Smooth muscle cell (in vitro differentiated cells): Measurements from ENCODE around the gene ID4. TPM values are rescaled to one million over a fixed set of nuclear protein-coding genes. Genes with fewer than 3 reads are reported as not detected.

Experiments
- DNase-seq: peaks from one replicate; lab custom pipeline; 2025; ENCODE audit not compliant: unreplicated experiment; lab: John Stamatoyannopoulos, UW
- H2AFZ ChIP-seq: fragments of 200-600 bp; sonication (generic); 2 replicates; pipeline ENCODE4 v1.6.0; 2016; ENCODE audit warnings: antibody characterized with exemption, low read depth, mild to moderate bottlenecking
- H3F3A ChIP-seq: fragments of 200-600 bp; sonication (generic); 2 replicates; pipeline ENCODE4 v1.6.0; 2017; ENCODE audit warnings: antibody characterized with exemption, low read depth
- H3K27ac ChIP-seq: fragments of 200-600 bp; sonication (generic); 2 replicates; pipeline ENCODE4 v1.5.1; 2016; ENCODE audit warnings: low read depth, mild to moderate bottlenecking
- H3K27me3 ChIP-seq: fragments of 200-600 bp; sonication (generic); 2 replicates; pipeline ENCODE4 v1.6.1; 2016; ENCODE audit warnings: low read depth, mild to moderate bottlenecking
- H3K36me3 ChIP-seq: fragments of 200-600 bp; sonication (generic); 2 replicates; pipeline ENCODE4 v1.5.1; 2016; ENCODE audit warnings: low read depth
- H3K4me1 ChIP-seq: fragments of 200-600 bp; sonication (generic); 2 replicates; pipeline ENCODE4 v1.5.1; 2016; ENCODE audit warnings: low read depth
- H3K4me2 ChIP-seq: fragments of 200-600 bp; sonication (generic); 2 replicates; pipeline ENCODE4 v1.6.0; 2016; ENCODE audit warnings: mild to moderate bottlenecking
- H3K4me3 ChIP-seq: fragments of 200-600 bp; sonication (generic); 2 replicates; pipeline ENCODE4 v1.5.1; 2016; ENCODE audit warnings: mild to moderate bottlenecking
- H3K79me2 ChIP-seq: fragments of 200-600 bp; sonication (generic); 2 replicates; pipeline ENCODE4 v1.6.0; 2016; ENCODE audit warnings: low read depth, mild to moderate bottlenecking
- H3K9ac ChIP-seq: fragments of 200-600 bp; sonication (generic); 2 replicates; pipeline ENCODE4 v1.6.0; 2016; ENCODE audit warnings: low read depth
- H3K9me3 ChIP-seq: fragments of 200-600 bp; sonication (generic); replicated peaks from 2 replicates; pipeline ENCODE4 v1.5.1; 2016; ENCODE audit warnings: low read depth
- H4K20me1 ChIP-seq: fragments of 200-600 bp; sonication (generic); 2 replicates; pipeline ENCODE4 v1.6.0; 2016; ENCODE audit warnings: low read depth
- WGBS: methylation state at CpG from one replicate; pipeline ENCODE4 v1.1.7; 2016; ENCODE audit warnings: low lambda C conversion rate; 5-methylcytosine and 5-hydroxymethylcytosine counted together
- polyA plus RNA-seq: library from polyadenylated mRNA; unstranded; fragments of >200 nt; fragmentation: Nextera tagmentation; extraction: Ambion mirVana; gene quantifications from 2 replicates; pipeline ENCODE4 v1.2.1, GENCODE V29; 2016
- total RNA-seq: library from RNA; depleted of rRNA; stranded (reverse); fragments of >200 nt; gene quantifications from 2 replicates; pipeline ENCODE4 v1.2.3, GENCODE V29; 2014
- TF ChIP-seq, protein P1 (sequence below): fragments of 200-600 bp; sonication (generic); IDR thresholded peaks from 2 replicates; pipeline ENCODE4 v1.5.1; 2017; ENCODE audit warnings: borderline replicate concordance, mild to moderate bottlenecking, antibody characterized with exemption; ENCODE audit not compliant: insufficient read depth, poor library complexity, severe bottlenecking

The ID4 gene
- total and polyA plus RNA-seq, 2 experiments from 2014 or later = 123 to 181 TPM

DNA sequence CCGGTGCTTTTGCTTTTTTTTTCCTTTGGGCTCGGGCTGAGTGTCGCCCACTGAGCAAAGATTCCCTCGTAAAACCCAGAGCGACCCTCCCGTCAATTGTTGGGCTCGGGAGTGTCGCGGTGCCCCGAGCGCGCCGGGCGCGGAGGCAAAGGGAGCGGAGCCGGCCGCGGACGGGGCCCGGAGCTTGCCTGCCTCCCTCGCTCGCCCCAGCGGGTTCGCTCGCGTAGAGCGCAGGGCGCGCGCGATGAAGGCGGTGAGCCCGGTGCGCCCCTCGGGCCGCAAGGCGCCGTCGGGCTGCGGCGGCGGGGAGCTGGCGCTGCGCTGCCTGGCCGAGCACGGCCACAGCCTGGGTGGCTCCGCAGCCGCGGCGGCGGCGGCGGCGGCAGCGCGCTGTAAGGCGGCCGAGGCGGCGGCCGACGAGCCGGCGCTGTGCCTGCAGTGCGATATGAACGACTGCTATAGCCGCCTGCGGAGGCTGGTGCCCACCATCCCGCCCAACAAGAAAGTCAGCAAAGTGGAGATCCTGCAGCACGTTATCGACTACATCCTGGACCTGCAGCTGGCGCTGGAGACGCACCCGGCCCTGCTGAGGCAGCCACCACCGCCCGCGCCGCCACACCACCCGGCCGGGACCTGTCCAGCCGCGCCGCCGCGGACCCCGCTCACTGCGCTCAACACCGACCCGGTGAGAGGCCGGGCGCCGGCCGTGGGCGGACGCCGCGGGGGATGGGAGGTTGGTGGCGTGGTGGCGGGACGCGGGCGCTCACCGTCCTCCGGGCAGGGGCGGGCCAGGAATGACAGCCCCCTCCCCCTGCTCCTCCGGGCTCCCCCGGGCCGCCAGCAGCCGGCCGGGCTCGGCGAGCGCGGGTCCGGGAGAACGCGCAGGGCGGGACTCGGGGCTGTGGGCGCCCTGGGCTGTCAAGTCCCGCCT lies 606 bp downstream of the ID4 start:
- H3K27ac ChIP-seq = peak overlapping the region; percentile 90
- peaks cover 51% of the 10 kb centered on the region for H3K79me2 ChIP-seq
- peak overlapping the region; percentile 98 for H3K4me2 ChIP-seq
- no peak for DNase-seq
- peak overlapping the region; percentile 97 for H3K9ac ChIP-seq
- no peaks in the 10 kb centered on the region for H3K9me3 ChIP-seq
- WGBS = under 1% methylated on average over 86 of the region's 122 CpGs
- TF ChIP-seq, protein P1, sequence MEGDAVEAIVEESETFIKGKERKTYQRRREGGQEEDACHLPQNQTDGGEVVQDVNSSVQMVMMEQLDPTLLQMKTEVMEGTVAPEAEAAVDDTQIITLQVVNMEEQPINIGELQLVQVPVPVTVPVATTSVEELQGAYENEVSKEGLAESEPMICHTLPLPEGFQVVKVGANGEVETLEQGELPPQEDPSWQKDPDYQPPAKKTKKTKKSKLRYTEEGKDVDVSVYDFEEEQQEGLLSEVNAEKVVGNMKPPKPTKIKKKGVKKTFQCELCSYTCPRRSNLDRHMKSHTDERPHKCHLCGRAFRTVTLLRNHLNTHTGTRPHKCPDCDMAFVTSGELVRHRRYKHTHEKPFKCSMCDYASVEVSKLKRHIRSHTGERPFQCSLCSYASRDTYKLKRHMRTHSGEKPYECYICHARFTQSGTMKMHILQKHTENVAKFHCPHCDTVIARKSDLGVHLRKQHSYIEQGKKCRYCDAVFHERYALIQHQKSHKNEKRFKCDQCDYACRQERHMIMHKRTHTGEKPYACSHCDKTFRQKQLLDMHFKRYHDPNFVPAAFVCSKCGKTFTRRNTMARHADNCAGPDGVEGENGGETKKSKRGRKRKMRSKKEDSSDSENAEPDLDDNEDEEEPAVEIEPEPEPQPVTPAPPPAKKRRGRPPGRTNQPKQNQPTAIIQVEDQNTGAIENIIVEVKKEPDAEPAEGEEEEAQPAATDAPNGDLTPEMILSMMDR = no peak
- peaks cover 45% of the 10 kb centered on the region for H3F3A ChIP-seq
- H3K4me1 ChIP-seq = peaks cover 49% of the 10 kb centered on the region
- no peaks in the 10 kb centered on the region for H3K36me3 ChIP-seq
- H2AFZ ChIP-seq = no peak overlapping the region
- H3K4me3 ChIP-seq = peak overlapping the region; percentile 98
- H3K27me3 ChIP-seq = no peaks in the 10 kb centered on the region
- peaks cover 52% of the 10 kb centered on the region for H4K20me1 ChIP-seq

DNA sequence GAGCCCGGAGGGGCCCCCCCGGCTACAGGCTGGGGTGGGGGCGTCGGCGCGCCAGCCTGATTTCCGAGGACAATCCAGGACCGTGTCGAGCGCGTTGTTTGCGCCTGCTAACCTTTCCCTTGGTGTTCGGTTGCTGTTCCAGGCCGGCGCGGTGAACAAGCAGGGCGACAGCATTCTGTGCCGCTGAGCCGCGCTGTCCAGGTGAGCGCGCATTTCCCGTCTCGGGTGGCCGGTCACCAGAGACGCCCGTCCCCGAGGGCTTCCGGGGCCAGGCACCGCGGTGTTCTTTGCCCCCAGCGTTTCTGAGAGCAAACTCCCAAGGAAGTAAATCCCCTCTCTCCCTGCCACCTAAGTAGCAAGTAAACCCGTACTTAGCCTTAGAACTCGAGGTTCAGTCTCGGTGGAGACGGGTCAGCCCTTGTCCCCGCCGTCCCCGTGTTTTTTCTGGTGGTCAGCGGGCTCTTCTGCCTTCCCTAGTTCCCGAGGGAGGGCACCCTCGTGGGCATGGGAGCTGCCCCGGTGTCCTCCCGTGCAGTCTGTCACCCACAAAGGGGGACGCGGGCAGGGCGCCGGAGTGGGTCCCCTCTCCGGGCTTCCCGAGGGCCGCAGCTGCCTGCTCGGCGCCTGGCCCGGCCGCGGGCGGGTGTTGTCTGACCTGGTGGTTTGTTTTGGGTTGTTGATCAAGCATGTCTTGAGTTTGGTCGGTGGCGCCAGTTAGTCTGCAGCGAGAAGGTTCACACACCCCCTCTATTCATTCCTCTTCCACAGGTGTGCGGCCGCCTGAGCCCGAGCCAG lies 1.5 kb downstream of the ID4 start:
- TF ChIP-seq, protein P1 = no peak
- Histone ChIP-seq H3K4me2 (peak overlapping the region; percentile 98), H3K27ac (peak overlapping the region; percentile 56), H2AFZ (no peak overlapping the region), H3K4me3 (peak overlapping the region; percentile 98), H3K9me3 (no peaks in the 10 kb centered on the region), H3K36me3 (no peaks in the 10 kb centered on the region), H3K27me3 (no peaks in the 10 kb centered on the region), H4K20me1 (peaks cover 52% of the 10 kb centered on the region), H3K4me1 (peaks cover 57% of the 10 kb centered on the region), H3K79me2 (peaks cover 51% of the 10 kb centered on the region), H3F3A (peaks cover 49% of the 10 kb centered on the region), H3K9ac (peak overlapping the region; percentile 97)
- no peak for DNase-seq
- WGBS = under 1% methylated on average over 63 of the region's 63 CpGs

DNA sequence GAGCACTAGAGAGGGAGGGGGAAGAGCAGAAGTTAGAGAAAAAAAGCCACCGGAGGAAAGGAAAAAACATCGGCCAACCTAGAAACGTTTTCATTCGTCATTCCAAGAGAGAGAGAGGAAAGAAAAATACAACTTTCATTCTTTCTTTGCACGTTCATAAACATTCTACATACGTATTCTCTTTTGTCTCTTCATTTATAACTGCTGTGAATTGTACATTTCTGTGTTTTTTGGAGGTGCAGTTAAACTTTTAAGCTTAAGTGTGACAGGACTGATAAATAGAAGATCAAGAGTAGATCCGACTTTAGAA lies 2.0 kb downstream of the ID4 start:
- peak overlapping the region; percentile 97 for H3K9ac ChIP-seq
- H3K4me2 ChIP-seq = peak overlapping the region; percentile 98
- H3K9me3 ChIP-seq = no peaks in the 10 kb centered on the region
- TF ChIP-seq, protein P1 = no peak
- H4K20me1 ChIP-seq = peaks cover 52% of the 10 kb centered on the region
- peaks cover 51% of the 10 kb centered on the region for H3K79me2 ChIP-seq
- H3K27ac ChIP-seq = peak overlapping the region; percentile 56
- no peaks in the 10 kb centered on the region for H3K36me3 ChIP-seq
- 1% methylated on average over 7 of the region's 7 CpGs for WGBS
- peaks cover 49% of the 10 kb centered on the region for H3F3A ChIP-seq
- H3K4me3 ChIP-seq = peak overlapping the region; percentile 98
- peaks cover 63% of the 10 kb centered on the region for H3K4me1 ChIP-seq
- no peak overlapping the region for H2AFZ ChIP-seq
- H3K27me3 ChIP-seq = no peaks in the 10 kb centered on the region
- DNase-seq = no peak
